HG02798 (cell line): ENCODE results near the gene KIAA1755.

Experiments
- ATAC-seq: cut with Tn5 transposase; IDR thresholded peaks from one replicate; pipeline ENCODE4 v1.9.1; 2021; ENCODE audit warnings: mild to moderate bottlenecking; ENCODE audit not compliant: unreplicated experiment, poor library complexity

The KIAA1755 gene

DNA sequence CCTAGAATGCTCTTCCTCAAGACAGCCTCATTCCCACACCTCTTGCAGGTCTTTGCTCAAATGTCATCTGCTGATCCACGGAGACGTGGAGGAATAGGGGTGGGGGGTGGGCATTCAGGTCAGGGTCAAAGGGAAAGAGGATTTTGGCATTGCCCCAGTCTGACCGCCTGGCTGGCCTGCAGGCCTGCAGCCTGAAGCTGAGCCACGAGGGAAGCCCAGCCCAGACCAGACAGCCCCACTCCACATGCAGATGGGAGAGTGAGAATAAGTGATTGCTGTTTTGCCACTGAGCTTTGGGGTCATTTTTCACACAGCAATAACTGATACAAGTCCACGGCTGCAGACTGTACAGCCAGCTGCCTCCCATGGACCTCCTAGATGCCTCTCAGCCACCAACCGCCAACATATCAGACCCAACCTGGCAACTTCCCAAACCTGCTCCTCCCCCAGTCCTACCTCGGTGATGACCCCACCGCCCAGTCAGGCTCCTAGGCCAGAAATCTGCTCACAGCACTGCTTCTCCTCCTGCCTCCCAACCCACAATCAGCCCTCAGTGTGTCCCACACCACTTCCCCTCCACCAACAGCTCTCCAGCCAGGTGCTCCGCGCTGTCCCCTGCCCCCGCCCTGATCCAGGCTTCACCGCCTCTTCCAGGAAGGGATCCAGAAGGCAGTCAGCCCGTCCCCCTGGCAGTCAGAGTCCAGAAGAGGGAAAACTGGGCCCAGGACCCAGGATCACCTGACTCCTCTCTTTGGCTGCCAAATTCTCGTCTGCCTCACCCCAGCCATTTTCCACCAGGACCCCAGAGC, 14.0 kb downstream of the KIAA1755 start:
- no peak for ATAC-seq

DNA sequence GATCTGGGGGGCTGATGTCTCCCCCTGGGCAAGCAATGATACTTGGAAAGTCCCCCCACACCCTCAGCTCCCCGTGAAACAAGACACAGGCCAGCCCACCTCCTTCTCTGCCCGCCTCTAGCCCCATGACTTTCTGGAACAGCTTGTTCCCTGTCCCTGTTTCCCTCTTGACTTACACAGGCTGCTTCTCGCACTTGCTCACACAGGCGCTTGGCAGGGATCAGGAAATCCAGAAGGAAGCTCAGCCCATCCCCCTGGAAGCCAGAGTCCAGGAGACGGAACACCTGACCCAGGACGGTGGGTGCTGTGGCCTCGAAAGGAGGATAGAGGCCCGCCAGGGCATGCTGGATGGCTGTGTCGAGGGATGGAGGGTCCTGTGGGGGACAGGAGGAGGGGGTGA, 14.8 kb downstream of the KIAA1755 start:
- ATAC-seq = no peak

DNA sequence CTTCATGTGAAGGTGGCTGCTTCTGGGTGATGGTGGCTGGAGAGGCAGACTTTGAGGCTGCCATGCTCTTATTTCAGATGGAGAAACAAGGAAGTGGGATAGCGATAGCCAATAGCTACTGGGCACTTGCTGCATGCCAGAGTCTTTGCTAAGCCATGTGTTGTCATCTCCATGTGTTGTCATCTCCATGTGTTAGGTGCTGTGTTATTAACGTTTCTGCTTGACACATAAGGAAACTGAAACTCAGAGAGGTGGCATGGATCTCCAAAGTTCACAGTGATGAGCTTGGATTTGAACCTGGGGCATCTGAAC, 16.9 kb downstream of the KIAA1755 start:
- no peak for ATAC-seq

DNA sequence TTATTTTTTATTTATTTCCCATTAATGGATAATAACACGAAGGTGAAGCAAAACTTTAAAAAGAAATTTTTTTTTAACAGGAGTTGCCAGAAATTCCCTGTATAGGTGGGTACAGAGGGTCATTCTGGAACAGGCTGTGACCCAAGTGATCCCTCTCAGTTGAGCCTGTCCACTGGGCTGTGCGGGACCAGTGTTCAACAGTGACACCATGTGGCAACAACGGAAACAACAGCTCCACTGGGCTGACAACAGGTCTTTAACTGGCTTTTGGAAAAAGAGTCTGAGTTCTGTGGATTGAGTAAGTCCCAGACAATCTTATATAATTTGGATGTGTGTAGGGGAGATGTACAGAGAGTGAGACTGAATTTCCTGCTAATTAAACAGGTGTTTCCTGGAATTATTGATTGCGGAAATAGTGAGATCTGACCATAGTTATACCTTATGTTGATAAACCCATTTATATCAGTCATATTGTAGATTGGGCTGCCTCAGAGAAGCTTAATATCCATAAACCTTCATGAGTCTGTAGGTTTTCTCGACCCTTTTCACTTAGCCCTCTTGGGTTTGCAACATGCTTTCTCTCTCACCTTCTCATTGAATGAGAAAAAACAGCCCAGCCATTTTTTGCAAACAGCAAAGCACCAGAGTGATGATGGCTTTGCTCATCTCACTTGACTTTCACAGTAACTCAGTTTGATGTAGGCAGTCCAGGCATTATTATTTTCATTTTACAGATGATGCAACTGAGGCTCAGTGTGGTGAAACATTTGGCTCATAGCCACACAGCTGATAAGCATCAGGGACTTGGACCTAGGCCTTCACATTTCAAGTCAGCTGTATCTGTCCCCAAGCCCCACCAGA, 17.5 kb downstream of the KIAA1755 start:
- no peak for ATAC-seq

DNA sequence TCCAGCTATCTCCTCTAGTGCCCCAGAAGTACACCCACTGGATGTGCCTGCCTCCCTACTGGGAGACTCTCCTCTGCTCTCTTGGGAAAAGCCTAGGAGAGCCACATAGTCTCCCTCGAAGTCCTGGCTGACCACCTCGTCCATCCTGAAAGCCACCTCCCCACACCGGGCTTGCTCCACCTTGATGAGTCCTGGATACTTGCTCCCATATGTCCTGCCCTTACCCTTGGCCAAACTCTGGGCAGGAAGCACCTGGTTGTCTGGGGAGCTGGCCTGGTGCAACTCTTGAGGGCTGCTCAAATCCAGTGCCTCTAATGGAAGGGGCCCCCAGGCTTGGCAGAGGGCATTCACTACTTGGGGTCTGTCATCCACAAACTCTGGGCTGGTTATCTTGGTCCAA, 19.3 kb downstream of the KIAA1755 start:
- ATAC-seq = no peak

DNA sequence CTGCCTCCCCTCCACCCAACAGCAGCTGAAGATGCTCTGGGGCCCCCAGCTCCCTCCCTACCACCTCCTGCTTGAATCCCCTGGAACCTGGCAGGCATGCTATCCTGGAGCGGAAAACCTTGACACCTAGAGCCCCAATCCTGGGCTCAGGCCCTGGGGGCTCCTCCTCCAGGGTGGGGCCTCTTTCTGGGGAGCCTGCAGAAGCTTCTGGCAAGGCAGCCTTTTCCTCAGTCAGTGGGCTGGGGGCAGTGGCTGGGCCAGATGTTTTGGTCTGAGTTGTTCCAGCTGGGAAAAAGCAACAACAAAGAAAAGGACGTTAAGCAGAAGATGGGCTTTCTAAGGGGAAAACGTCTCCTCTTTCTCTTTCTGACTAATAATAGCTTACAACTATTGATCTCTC, 21.1 kb downstream of the KIAA1755 start:
- no peak for ATAC-seq

DNA sequence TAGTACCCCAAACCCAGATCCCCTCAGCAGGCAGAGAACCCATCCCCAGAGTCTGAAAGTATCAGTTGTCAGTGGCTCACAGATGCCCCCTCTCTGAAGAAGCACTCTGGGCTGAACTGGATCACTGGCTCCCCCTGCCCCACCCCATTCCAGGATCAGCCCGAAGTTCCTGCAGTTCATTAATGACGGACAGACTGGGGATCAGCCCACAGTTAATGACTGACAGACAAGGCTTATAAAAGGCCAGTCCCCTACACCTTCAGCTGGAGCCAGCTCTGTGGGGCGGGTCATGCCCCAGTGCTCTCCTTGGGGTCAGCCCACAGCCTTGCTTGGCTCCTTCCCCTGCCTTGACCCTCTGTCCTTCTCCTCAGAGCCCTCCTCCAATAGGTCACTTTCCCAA, 21.7 kb downstream of the KIAA1755 start:
- ATAC-seq = no peak

DNA sequence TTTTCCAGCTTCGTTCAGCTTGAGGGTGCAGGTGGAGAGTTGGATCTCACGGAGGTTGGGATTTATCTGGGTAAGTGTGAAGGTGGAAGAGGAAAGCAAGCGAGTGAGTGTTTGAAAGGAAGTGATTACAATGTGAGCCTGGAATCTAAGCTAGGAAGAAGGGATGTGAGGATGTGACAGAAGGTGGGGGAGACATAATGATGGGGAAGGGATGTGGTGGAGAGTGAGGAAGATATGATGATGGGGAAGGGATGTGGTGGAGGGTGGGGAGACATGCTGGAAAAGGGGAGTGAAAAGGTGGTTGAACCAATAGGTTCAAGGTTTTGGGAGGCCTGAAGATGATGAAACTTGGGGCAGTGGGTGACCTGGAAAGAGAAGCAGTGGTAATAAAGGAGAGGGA, 23.2 kb downstream of the KIAA1755 start:
- no peak for ATAC-seq

DNA sequence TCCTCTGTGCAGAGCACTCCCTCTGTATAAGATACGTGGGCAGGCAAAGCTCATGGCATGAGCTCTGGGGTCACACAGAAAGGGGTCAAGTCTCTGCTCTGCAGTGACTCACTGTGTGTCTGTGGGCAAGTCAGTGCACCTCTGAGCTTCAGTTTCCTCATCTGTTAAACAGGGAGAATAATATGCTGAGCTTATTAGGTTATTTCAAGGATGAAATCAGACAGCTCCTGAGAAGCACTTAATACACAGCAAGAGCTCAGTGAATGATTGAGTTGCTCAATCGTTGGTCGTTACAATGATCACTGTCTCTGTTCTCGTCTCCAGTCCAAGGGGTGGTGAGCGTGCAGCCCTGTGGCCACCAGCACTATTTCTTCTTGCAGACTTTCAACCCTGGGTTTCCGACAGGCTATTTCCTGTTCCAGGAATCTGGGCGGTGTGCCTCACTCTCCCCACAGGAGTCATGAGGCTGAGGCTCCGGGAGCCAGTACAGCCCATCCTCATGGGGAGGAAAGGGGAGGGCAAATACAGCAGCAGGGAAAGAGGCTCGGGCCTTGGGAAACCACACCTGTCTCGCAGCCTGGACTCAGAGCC, 28.9 kb downstream of the KIAA1755 start:
- ATAC-seq = no peak

DNA sequence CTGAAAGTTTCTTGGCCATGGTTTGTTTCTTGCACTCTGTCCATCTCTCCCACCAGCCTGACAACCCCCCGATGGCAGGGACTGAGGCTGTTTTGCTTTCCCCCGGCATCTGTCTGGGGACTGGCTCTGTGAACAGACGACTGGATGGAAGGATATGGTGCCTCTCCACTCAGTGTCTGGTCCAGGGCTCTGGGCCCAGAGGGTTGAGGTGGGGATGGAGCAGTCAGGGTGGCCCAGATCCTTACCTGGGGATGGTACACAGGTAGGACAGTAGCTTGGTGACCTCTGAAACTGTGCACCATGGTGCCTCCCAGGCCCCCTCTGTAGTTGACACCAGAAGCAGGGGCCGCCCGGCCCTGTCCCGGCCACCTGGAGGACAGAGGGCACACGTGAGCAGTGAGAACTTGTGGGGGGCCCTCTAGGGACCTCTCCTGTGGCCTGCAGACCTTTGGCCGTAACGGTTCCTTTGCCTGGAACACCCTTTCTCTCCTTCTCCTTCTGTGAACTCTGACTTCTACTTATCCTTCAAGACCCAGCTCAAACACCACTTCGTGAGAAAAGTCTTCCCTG, 29.5 kb downstream of the KIAA1755 start:
- ATAC-seq = no peak

DNA sequence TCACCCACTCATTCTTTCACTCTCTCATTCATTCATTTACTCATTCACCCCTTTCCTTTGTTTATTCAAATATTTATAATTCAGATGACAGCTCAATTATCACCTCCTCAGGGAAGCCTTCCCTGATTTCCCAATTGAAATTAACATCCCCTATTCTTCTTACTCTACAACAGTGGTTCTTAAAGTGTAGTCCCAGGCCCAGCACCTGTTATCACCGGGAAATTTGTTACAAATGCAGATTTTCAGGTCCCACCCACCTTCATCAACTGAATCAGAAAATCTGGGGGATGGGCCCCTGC, 30.3 kb downstream of the KIAA1755 start:
- ATAC-seq = no peak

DNA sequence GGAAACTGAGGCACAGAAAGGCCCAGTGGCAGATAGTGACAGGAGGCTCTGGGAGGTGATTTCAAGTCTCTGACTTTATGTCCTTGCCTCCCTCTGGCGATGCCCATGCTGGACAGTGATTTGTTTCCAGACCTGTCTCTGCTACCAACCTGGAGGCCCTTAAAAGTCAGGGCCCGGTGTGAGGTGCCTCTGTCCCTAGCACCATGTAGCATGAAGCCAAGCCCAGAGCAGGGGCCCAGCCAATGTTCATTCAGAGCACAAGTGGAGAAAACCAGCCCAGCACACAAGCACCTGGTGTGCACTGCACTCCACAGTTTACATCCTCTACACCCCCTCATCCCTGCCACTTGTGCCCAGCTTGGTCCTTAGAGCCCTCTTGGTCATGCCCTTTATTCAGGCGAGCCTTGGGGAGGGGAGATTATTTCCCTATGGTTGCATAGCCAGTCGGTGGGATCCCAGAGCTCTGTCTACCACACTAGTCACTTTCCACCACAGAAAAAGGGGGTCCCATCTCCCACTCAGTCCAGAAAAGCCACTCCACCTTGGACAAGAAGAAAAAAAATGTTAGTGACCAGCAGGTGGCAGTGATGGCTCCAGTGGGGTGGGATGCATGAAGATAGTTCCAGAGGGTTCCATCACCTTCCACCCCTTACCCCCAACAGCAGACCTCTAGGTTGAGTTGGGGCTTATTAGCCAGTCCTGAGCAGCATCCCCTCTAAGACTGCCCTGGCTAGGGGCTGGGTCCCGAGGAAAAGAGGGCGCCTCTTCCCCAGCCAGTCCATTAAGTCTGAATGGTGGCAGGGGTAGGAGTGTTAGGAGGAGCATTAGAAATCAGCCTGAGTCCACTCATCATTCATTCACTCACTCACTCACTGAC, 30.9 kb downstream of the KIAA1755 start:
- no peak for ATAC-seq

DNA sequence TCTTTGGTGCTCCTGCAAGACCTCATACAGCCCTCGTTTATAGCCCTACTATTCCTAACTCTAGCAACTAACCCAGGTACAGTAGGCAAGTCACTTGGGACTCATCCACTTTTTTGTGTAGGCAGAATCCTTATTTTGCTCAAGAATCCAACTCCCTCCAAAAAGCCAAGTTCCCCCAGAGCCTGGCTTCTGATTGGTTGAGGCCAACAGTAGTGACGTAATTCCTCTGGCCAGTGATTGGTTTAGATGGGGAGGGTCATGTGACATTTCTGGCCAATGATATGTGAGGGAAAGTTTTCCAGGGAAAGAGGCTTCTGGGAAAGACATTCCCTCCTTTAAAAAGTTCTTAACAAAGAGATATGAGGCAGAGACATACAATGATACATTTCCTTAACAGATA, 32.1 kb downstream of the KIAA1755 start:
- no peak for ATAC-seq

DNA sequence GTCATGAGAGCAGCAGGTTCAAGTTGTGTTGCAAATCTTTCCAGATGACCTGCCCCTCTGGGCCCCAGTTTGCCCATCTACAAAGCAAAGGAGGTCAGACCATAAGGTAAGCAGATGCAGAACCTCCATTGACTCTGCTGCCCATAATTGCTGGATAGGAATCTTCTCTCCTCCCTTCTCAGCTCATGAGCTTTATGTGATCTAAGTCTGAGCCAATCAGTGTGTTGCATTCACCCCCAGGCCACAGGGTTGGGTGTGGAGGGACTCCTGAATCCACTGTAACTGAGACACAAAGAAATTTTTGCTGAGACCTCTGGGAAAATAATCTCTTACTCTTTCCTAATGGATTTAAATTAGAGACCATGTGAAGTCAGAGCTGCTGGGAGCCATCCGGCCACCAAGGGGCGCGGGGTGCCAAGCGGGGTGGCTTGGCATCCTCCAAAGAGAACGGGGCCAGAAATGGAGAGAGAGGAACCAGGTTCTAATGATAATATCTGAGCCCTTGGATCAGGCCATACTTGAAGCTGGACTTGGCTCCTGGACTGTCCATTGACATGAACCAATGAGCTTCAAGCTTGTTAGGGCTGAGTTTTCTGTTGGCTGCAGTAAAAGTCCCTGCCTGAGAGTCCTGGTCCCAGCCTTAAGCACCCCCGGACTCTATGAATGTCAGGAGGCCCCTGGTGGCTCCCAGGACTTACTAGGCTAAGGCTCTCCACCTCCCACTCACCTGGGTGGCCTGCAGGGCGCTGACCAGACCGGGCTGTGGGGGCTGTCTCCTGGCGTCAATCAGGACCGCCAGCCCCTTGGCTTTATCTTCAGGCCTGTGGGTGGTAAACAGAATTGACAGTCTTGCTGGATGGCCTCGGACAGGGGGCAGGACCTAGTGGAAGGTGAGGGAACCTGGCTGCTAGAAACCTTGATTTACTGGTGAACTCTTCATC, 32.8 kb downstream of the KIAA1755 start:
- ATAC-seq = no peak

DNA sequence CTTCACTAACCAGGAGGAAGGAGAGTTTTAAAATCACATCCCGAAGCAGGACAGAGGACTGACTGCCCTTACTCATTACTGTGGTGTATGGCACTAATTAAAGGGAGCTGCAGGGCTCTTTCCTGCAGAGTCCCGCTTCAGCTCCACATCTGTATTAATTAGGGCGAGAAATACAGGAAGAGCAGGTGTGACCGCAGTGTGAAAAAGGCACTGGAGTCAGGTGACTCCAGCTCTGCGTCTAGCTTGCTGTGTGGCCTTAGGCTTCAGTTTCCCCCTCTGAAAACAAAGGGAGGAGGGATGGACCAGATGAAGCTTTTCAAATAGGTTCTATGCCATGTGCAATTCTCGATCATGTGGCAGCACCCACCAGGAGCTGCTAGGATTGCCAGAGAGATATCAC, 34.0 kb downstream of the KIAA1755 start:
- ATAC-seq = no peak

DNA sequence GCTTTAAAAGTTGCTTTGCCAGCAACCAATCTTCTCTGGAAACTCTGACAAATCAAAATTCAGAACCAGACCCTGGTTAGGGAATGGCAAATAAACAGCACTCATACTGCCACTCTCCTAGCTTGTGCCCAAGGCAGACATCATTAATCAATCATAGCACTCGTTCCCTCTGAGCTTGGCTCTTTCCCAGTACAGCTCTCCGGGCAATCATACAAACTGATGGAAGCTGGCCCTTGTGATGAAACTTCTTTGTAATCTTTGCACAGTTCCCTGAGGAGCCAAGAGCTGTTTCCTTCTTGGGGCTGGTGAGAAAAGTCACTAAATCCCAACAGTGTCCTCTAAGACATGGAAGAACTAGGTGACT, 34.7 kb downstream of the KIAA1755 start:
- no peak for ATAC-seq

DNA sequence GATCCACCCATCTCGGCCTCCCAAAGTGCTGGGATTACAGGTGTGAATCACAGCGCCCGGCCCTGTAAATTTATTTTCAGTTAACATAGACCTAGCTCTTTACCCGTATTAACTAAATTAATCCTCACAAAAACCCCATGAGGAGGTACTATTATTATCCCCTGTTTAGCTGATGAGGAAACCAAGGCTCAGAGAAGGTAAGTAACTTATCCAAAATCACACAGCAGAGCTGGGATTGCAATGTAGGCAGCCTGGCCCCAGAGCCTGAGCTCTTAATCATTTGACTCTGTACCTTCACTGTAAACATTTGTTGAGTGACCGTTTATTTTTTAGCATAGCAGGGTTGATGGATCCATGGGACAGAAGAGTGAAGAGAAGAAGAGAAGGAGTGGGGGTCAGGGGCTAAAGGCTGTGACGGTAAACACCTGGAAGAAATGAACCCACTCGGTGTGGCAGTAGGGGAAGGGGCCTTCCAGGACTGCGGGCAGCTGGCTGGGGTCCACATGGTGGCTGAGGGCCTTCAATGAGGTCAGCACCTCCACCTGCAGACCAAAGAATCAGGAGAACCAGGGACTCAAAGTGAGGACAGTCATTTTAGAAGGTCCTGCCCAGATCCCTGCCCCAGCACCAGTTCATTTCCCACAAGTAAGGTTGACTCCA, 35.2 kb downstream of the KIAA1755 start:
- ATAC-seq = no peak

DNA sequence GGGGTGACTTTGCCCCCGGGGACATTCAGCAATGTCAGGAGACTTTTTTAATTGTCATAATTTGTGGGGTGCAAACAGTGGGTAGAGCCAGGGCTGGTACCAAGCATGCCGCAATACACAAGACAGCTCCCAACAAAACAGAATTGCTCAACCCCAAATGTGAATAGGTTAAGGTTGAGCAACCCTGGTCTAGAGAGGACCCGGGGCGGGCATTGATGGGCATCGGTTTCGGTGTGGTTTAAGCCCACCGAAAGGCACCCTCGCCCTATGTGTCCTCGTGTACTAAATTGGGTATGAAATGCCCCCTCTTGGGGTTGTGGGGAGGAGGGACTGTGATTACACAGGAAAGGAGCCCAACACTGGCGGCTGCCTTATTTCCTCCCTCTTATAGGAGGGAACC, 36.0 kb downstream of the KIAA1755 start:
- no peak for ATAC-seq

DNA sequence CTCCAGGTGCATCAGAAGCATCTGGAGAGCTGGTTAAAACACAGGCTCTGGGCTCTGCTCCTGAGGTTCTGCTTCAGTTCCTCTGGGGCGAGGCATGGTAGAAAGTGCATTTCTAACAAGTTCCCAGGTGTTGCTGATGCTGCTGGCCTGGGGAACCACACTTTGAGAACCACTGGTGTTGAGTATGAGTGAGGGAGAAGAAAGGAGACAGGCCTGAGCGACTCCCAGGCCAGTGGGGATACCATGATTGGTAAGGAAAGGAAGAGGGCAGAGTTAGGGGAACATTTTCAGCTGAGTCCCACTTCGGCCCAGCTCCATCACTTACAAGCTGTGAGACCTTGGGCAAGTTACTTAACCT, 36.8 kb downstream of the KIAA1755 start:
- no peak for ATAC-seq
